HEK293 (cell line): ENCODE results near the gene KRTAP10-4.

Experiments
- CTCF ChIA-PET: fragments of 350-600 bp; formaldehyde crosslinking; extraction: SDS; loops from one replicate; lab custom pipeline; 2021; ENCODE audit warnings: antibody characterized with exemption; lab: Yijun Ruan, JAX
- POLR2A ChIA-PET: fragments of 300-600 bp; formaldehyde crosslinking; extraction: SDS; loops from one replicate; lab custom pipeline; 2020; ENCODE audit warnings: antibody characterized with exemption, inconsistent platforms; lab: Yijun Ruan, JAX
- H3K27ac ChIP-seq: fragments of 200-500 bp; sonication (Bioruptor generic); 2 replicates; pipeline ENCODE4 v1.5.1; 2014; ENCODE audit warnings: low read depth, low read length, control low read depth, inconsistent platforms; ENCODE audit errors: extremely low read depth
- H3K36me3 ChIP-seq, 2 experiments: fragments of 200-500 bp in 1 of 2; sonication (Bioruptor generic) in 1 of 2; 1 replicate in 1 of 2; 2 replicates in 1 of 2; pipeline ENCODE4 v1.5.1; 2014 to 2017; ENCODE audit warnings: inconsistent platforms in 2 of 2, low read length in 2 of 2; ENCODE audit not compliant: control insufficient read depth in 2 of 2, insufficient read depth in 1 of 2
- H3K4me1 ChIP-seq: fragments of 200-500 bp; sonication (Bioruptor generic); 2 replicates; pipeline ENCODE4 v1.5.1; 2014; ENCODE audit warnings: mild to moderate bottlenecking, low read length, inconsistent platforms; ENCODE audit not compliant: control insufficient read depth, insufficient read depth
- H3K4me3 ChIP-seq: 2 replicates; pipeline ENCODE4 v1.5.1; 2011; ENCODE audit warnings: low read depth, mild to moderate bottlenecking, control low read depth, low read length, moderate library complexity
- H3K9me3 ChIP-seq: fragments of 200-500 bp; sonication (Bioruptor generic); 2 replicates; pipeline ENCODE4 v1.5.1; 2014; ENCODE audit warnings: low read depth, low read length, inconsistent platforms; ENCODE audit not compliant: control insufficient read depth, insufficient read depth
- CTCF ChIP-seq: fragments of 450-650 bp; formaldehyde crosslinking; IDR thresholded peaks from 2 replicates; pipeline ENCODE4 v1.5.1; 2016; ENCODE audit warnings: missing biosample characterization, missing genetic modification characterization
- HOXC10 ChIP-seq: sonication (generic); formaldehyde crosslinking; IDR thresholded peaks from 2 replicates; pipeline ENCODE4 v1.8.1; 2023; ENCODE audit warnings: mild to moderate bottlenecking, missing genetic modification reagents
- IKZF3 ChIP-seq: fragments of 450-650 bp; IDR thresholded peaks from 2 replicates; pipeline ENCODE4 v1.5.0; 2018; ENCODE audit warnings: missing biosample characterization, mild to moderate bottlenecking, missing genetic modification characterization, moderate library complexity
- KLF8 ChIP-seq: fragments of 450-650 bp; formaldehyde crosslinking; IDR thresholded peaks from 2 replicates; pipeline ENCODE4 v1.5.1; 2016; ENCODE audit warnings: missing biosample characterization, missing genetic modification characterization
- SALL2 ChIP-seq: fragments of 450-650 bp; formaldehyde crosslinking; IDR thresholded peaks from 2 replicates; pipeline ENCODE4 v1.5.0; 2017; ENCODE audit warnings: missing biosample characterization, mild to moderate bottlenecking, missing genetic modification characterization, borderline replicate concordance
- SCRT2 ChIP-seq: fragments of 450-650 bp; formaldehyde crosslinking; IDR thresholded peaks from 2 replicates; pipeline ENCODE4 v1.5.1; 2016; ENCODE audit warnings: missing biosample characterization, missing genetic modification characterization
- SETDB1 ChIP-seq: IDR thresholded peaks from one replicate; pipeline ENCODE4 v1.6.1; 2017; ENCODE audit warnings: mild to moderate bottlenecking, low read length, moderate library complexity, mixed read lengths; ENCODE audit not compliant: insufficient read length
- TCF7L2 ChIP-seq: IDR thresholded peaks from 2 replicates; pipeline ENCODE4 v1.6.1; 2011; ENCODE audit warnings: low read depth, mild to moderate bottlenecking, inconsistent platforms, low read length, moderate library complexity, borderline replicate concordance
- TRIM28 ChIP-seq: IDR thresholded peaks from 2 replicates; pipeline ENCODE4 v1.6.1; 2011; ENCODE audit warnings: low read length, control low read depth, borderline replicate concordance
- ZBTB8A ChIP-seq: fragments of 450-650 bp; formaldehyde crosslinking; IDR thresholded peaks from 2 replicates; pipeline ENCODE4 v1.5.1; 2016; ENCODE audit warnings: missing biosample characterization, missing genetic modification characterization
- ZNF184 ChIP-seq: fragments of 450-650 bp; IDR thresholded peaks from 2 replicates; pipeline ENCODE4 v1.5.1; 2018; ENCODE audit warnings: missing biosample characterization, mild to moderate bottlenecking, missing genetic modification characterization
- ZNF24 ChIP-seq: fragments of 450-650 bp; formaldehyde crosslinking; IDR thresholded peaks from 2 replicates; pipeline ENCODE4 v1.5.1; 2016; ENCODE audit warnings: missing biosample characterization, missing genetic modification characterization
- ZNF416 ChIP-seq: fragments of 450-650 bp; formaldehyde crosslinking; IDR thresholded peaks from 2 replicates; pipeline ENCODE4 v1.5.1; 2016; ENCODE audit warnings: missing biosample characterization, missing genetic modification characterization
- ZNF600 ChIP-seq: fragments of 450-650 bp; formaldehyde crosslinking; IDR thresholded peaks from 2 replicates; pipeline ENCODE4 v1.5.1; 2016; ENCODE audit warnings: missing biosample characterization, missing genetic modification characterization
- ZNF76 ChIP-seq: fragments of 450-650 bp; formaldehyde crosslinking; IDR thresholded peaks from 2 replicates; pipeline ENCODE4; 2016; ENCODE audit warnings: low read depth, missing biosample characterization, missing genetic modification characterization, borderline replicate concordance
- TF ChIP-seq, protein P1 (sequence below): fragments of 450-650 bp; formaldehyde crosslinking; IDR thresholded peaks from 2 replicates; pipeline ENCODE4 v1.5.1; 2016; ENCODE audit warnings: missing biosample characterization, missing genetic modification characterization

Gene KRTAP10-4

GRCh38 chr21:44540741-44541288 is 32.7 kb upstream of the KRTAP10-4 start:
- no peaks in the 10 kb centered on the region for H3K9me3 ChIP-seq
- H3K4me1 ChIP-seq = no peaks in the 10 kb centered on the region
- no peak overlapping the region for H3K27ac ChIP-seq
- H3K4me3 ChIP-seq = no peak overlapping the region
- H3K36me3 ChIP-seq = no peaks in the 10 kb centered on the region
- ChIA-PET CTCF (interaction anchor here (0.8 kb wide), 1 partner anchor 21 kb away, joined by 3 read pairs; no protein-coding TSS in a partner anchor), POLR2A (no interaction called here)
- TF ChIP-seq ZNF24 (tag by site-specific recombination) (no peak), ZNF600 (tag by site-specific recombination) (no peak), ZBTB8A (tag by site-specific recombination) (no peak), SALL2 (tag by site-specific recombination) (no peak)

DNA sequence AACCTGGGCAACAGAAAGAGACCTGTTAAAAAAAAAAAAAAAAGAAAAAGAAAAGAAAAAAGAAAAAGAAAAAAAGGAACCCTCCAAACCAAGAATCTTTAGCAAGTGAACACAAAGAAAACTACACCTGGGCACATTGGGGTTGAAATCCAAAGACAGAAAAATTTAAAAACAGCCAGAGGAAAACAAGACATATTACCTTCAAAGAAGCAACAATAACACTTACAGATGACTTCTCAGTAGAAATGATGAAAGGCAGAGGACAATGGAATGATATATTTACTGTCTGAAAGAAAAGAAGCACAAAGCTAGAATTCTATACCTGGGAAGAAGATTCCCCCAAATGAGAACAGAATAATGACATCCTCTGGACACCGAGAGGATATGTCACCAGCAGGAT is 30.8 kb upstream of the KRTAP10-4 start:
- Histone ChIP-seq H3K4me3 (no peak overlapping the region), H3K36me3 (no peaks in the 10 kb centered on the region), H3K9me3 (no peaks in the 10 kb centered on the region), H3K27ac (no peak overlapping the region)
- ChIA-PET POLR2A (interaction anchor here (0.7 kb wide), 1 partner anchor 265 kb away, joined by 4 read pairs; no protein-coding TSS in a partner anchor), CTCF (no interaction called here)
- TF ChIP-seq SCRT2 (tag by site-specific recombination) (0 out of 2 replicates have a peak, but pooled peaks have one; percentile 13), SETDB1 (peak; percentile 88), ZNF76 (tag by site-specific recombination) (no peak), ZNF184 (tag by site-specific recombination) (0 out of 2 replicates have a peak, but pooled peaks have one; percentile 39), TRIM28 (peak; percentile 91; the same call in 1 of the 2 replicates), KLF8 (tag by site-specific recombination) (peak; percentile 22; the same call in 1 of the 2 replicates), TCF7L2 (no peak), CTCF (tag by site-specific recombination) (no peak)
- TF ChIP-seq, protein P1, sequence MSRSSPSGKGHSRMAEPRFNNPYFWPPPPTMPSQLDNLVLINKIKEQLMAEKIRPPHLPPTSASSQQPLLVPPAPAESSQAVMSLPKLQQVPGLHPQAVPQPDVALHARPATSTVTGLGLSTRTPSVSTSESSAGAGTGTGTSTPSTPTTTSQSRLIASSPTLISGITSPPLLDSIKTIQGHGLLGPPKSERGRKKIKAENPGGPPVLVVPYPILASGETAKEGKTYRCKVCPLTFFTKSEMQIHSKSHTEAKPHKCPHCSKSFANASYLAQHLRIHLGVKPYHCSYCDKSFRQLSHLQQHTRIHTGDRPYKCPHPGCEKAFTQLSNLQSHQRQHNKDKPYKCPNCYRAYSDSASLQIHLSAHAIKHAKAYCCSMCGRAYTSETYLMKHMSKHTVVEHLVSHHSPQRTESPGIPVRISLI (tag by site-specific recombination) = peak; percentile 87
- TF ChIP-seq, all 188 proteins: peak for 6
- H3K4me1 ChIP-seq = no peaks in the 10 kb centered on the region

DNA sequence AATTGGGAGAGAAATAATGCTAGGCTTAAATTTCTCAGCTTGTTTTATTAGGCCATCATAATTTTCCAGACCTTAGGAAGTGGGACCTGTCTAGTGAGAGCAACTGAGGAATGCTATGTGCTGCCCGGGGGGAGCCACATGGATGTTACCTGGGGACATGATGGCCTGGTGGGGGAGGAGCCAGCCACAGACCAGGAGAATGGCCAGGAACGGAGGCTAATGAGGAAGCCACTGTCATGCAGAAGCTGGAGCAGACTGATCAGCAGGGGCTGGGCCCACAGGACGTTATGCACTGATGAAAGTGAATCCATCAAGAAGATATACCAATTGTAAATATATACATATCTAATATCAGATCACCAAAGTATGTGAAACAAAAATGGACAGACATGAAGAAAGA is 29.0 kb upstream of the KRTAP10-4 start:
- Histone ChIP-seq H3K4me3 (no peak overlapping the region), H3K4me1 (no peaks in the 10 kb centered on the region), H3K36me3 (no peaks in the 10 kb centered on the region), H3K27ac (no peak overlapping the region), H3K9me3 (no peaks in the 10 kb centered on the region)
- ChIA-PET CTCF (interaction anchor here (1.1 to 1.3 kb wide), 2 partner anchors 34 to 595 kb away, joined by 4 to 6 read pairs; no protein-coding TSS in a partner anchor), POLR2A (no interaction called here)
- TF ChIP-seq HOXC10 (CRISPR knock-in tag) (no peak), ZNF416 (tag by site-specific recombination) (no peak), IKZF3 (tag by site-specific recombination) (no peak)
- TF ChIP-seq, all 188 proteins: peak for 0
